Activated CD4-positive, alpha-beta T cell treated with anti-CD3 and anti-CD28 coated beads, Interleukin-10, Interleukin-2, amounts not matched to agents 100 ng/mL and 50 ng/mL, durations not matched to agents 16 hours and 8 hours (primary cell): ENCODE data around the gene RASAL3.
"Not testable (repeated sequence)": the region's sequence is repeated elsewhere in the genome, so short reads cannot be mapped to it uniquely, and the experiment has no call there.

Experiments
- DNase-seq: peaks from one replicate; pipeline ENCODE4 v3.0.0-alpha.2; 2020

The RASAL3 gene

DNA sequence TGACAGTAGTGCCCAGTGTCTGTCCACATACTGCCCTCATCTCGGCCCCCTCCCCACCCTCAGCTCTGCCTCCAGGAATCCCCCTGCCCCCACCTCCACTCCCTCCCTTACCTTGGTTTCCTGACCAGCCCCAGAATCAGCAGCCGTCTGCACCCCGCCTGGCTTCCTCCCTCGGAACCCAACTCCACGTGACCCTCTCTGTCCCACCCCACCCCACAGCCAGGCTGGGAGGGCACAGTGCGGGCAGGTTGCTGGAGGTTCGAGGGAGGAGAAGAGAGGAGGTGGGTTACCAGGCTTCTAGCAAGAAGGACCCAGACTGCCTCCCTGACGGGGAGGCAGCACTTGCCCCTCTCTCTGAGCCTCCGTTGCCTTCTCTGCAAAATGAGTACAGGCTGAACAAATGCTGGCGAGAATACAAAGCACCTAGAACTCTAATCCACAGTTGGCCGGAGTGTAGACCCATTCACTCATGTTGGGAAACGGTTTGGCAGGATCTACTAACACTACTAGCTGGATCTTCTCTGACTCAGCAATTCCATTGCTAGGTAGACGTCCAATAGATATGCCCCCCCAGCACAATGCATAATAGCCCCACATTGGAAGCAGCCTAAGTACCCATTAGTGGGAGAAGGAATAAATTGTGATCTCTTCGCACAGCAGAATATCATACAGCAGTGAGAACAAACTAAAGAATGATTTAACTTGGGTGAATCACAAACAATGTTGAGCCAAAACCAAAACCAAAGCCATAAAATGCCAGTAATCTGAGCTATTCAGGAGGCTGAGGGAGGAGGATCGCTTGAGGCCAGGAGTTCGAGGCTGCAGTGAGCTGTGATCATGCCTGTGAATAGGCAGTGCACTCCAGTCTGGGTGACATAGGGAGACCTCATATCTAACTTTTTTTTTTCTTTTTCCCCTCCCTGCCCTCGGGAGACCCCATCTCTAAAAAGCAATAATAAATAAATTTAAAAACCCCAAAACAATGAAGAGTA, at the start of gene RASAL3:
Gene RASAL3, minus strand, starts transcription at position 151 of the 992 bp plus-strand sequence. CDS start 186 bp downstream, outside the sequence.
- peak; percentile 85 for DNase-seq

DNA sequence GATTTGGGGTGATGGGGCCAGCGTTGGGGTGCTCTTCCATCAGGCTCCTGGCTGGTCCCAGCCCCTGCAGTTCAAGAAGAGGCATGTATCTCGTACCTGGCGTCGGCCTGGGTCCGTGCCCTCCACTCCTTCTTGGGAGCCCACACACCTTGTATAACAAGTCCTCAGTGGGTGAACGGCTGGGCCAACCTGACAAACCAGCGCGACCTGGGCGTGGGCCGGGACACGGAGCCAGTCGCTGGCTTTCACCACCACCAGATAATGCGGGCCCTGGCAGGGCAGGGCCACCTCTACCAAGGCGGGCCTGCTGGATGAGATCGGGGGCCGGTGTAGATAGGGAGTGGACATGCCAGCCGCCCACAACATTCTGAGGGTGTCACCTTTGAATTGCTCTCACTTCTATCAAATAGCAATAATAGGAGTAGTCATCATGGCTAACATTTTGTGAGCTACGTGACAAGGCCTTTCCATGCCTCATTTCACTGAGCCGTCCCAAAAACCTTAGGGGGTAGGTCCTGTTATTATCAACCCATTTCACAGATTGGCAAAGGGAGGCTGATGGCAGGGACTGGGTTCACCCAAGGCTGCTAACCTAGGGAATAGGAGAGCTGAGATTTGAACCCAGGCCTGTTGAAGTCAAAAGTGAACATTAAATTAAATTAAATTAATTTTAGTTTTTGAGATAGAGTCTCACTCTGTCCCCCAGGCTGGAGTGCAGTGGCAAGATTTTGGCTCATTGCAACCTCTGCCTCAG, 47.5 kb upstream of the RASAL3 start:
- DNase-seq = no peak

DNA sequence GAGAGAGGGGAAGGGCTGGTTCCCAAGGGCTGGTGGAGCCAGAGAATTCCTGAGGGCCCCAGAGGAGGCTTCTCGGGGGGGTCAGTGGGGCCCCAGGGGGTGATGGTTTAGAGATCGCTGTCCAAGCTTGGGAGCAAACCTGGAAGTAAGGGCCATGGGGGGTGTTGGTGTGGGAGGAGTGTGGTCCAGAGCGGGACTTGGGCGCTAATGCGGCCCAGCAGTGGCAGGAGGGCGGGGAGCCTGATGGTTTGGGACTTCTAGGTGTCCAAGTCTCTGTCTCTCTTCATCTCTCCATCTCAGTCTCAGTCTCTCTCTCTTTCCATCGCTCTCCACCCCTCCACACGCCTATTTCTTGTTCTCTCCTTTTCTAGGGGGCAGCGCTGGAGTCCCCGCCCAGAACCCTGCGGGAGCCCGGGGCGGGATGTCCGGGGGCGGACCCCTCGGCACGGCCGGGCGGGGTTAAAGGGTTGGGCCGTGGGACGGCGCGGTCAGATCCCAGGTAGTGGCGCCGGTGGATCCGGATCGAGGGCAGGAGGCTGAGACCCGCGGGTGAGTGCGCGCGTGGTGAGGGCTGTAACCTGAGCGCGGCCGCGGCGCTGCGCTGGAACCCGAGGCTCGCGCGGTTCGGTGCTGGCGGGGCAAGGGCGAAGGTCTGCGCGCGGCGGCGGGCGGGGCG, 43.8 kb upstream of the RASAL3 start, which contains the start of gene CYP4F22:
Gene CYP4F22, plus strand, starts transcription at position 491 of the 676 bp plus-strand sequence. CDS start 16,812 bp downstream, outside the sequence.
- DNase-seq = no peak

DNA sequence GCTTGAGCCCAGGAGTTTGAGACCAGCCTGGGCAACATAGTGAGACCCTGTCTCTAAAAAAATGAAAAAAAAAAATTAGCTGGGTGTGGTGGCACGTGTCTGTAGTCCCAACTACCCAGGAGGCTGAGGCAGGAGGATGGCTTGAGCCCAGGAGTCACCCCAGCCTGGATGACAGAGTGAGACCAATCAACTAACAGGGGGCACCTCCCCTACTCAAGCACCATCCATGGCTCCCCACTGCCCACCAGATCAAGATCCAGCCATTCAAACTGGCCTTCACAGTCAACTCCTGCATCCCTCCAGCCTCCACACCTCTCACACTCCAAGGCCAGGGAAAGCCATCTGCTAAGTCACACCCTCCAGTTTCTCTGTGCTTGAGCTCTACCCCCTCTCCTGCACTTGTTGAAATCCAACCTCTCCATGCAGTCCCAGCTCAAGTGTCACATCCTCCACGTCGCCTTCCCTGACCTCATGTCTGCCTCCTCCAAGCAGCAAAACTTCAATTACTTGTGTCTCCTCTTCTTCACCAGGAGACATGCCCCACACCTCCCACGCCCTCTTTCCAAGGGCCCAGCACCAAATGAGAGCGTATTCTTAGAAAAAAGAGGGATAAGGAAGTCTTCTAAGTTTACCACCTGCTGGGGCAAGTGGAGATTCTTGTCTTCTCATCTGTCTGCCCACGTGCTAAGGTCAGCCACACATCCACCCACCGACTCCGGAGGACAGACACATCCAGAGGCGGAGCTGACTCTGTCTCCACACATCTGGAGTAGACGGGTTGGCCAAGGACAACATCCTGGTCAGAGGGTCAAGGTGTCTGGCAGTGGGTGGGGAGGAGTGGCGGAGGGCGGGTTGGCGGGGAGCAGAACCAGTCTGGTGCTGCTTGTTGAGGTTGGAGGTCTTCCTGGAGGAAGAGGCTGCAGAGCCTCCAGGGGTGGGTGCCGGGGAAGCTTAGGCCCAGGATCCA, 43.0 kb upstream of the RASAL3 start:
- DNase-seq = no peak

DNA sequence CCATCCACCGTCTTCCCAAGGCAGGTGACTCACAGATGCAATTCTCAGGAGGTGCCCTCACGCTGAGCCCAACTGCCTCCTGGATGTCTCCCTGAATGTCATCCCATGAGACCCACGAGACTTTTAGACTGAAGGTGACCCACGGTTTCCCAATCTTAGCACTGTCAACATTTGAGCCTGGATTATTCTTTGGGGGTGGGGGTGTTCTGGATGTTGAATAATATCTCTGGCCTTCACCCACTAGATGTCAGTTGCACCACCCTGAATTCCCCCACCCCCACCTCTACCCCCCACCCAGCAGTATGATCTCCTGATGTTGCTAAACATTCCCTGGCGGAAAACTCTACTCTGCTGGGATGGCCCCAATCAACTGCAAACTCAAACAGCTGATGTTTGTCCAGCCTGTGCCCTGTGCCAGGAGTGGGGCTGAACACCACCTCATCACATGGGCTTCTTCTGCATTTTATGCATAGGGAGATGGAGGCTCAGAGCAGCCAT, 41.8 kb upstream of the RASAL3 start:
- DNase-seq = no peak

DNA sequence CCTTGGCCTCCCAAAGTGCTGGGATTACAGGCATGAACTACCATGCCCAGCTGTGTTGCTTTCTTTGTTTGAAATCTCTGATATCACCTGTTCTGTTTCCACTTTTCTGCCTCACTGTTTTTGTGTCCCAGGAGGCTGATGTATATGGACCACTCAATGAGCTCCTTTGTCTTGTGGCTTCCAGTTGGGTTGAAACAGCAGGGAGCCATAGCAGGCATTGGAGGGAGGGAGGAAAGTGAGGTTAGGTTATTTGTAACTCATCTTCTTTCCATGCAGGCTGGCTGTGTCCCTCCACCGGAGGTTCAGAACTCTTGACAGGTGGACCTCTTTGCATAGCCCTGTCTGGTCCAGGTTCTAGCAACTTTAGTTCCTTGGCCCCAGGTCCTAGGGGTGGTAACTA, 37.9 kb upstream of the RASAL3 start:
- DNase-seq = no peak

DNA sequence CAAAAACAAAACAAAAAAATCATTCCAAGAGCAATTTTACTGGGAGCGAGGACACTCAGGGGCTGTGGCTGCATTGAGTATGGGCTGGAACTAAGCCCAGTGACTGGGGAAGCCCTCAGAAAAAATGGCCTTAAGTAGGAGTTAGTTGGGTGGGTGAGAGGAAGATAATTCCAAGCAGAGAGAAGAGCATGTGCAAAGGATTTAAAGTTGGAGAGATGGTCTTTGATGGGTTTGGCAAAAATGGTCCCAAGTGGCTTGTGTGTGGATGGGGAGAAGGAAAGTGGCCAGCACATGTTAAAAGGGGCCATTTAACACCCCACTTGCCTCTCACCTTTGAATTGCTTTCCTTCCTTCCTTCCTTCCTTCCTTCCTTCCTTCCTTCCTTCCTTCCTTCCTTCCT, 37.3 kb upstream of the RASAL3 start:
- no peak for DNase-seq

DNA sequence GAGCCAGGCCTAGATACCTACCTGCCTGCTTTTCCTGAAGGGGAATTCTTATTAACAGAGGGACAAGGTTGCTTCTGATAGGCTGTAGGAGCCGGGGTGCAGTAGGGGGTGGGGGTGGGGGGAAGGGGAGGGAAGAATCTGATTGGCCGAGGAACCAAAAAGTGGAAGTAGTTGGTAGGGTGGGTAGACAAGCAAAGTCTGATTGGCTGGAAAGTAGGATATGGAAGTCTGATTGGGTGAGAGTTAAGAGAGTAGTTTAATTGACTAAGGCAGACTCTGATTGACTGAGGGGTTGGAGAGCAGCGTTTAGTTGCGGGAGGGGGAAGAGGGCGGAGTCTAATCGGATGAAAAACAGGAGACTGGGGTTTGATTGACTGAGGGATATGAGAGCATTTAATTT, 34.6 kb upstream of the RASAL3 start:
- no peak for DNase-seq

DNA sequence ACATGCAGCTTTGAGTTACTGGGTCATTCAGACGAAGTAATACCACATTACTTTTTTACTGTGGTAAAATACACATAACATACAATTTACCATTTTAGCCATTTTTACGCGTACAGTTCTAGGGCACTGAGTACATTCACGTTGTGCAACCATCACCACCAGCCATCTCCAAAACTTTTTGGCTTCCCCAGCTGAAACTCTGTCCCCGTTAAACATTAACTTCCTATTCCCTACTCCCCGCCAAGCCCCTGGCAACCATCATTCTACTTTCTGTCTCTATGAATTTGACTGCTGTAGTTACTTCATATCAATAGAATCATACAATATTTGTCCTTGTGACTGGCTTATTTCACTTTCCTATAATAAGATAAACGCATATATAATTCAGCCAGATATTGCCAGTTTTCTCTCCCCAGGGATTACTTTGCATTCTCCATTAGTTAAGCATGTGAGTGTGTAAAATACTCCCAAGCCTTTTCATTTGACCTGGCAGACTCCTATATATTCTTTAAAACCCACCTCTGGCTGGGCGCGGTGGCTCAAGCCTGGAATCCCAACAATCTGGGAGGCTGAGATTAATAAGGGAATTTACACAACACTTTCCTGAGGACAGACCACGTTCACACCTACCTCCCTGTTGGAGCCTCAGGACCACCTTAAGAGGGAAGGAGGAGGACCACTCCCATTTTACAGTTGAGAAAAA, 34.0 kb upstream of the RASAL3 start:
- no peak for DNase-seq

DNA sequence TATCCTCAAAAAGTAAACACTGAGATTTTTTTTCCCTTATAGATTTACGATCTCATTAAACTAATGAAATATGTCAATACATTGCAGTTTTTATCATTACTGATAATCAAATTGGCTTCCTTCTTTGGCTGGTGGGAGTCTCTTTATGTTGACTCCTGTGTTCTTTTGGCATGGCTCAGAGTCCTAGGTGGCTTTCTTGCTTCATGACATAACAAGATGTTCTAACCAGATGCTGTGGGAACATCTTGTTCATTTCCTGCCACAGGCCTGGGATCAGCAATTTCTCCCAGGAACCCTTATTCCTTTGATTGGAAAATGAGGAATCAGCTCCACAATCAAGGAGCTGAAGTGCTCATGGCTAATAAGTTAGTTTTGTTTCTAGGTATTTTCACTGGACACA, 30.8 kb upstream of the RASAL3 start:
- no peak for DNase-seq

DNA sequence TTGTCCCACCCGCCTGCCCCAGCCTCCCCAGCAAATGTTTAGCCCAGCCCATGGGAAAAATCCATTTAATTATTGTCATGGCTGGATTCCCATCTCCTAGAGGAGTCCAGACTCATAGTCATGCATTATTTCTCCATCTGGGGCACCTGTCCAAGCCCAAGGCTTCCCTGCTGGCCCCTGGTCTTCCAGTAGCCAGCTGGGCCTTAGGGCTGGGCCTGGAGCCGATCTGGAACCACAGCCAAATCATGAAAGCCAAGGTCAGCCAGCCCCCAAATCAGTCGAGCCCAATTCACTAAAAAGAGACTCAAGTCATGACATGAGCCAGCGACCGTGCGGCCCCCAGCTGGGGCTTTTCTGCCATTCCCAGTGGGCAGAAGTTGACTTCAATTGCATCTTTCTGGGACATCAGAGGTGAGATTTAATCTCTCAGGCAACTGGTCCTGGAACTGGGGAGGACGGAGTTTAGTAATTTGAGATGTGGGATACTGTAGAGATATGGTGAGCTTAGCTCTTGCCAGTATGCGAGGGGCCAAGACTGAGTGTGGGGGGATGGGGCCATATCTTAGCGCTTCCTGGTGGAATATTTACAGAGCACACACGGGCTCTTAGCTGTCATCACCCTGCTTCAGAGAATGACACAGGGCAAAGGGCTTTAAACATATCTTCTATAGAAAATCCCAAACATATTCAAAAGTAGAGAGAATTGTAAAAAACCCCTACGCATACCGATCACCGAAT, 24.3 kb upstream of the RASAL3 start:
- no peak for DNase-seq

DNA sequence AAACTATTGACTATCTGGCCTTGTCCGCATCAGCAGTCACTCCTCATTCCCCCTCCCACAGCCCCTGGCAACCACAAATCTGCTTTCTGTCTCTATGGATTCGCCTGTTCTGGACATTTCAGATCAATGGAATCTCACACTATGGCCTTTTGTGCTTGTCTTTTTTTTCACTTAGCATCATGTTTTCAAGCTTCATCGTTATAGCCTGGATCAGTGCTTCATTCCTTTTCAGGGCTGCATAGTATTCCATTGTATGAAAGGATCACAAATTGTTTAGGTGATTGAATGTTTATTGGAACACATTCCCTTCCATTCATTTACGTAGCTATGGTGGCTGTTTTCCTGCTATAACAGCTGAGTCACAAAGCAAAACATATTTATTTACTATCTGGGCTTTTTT, 22.7 kb upstream of the RASAL3 start:
- DNase-seq = no peak

DNA sequence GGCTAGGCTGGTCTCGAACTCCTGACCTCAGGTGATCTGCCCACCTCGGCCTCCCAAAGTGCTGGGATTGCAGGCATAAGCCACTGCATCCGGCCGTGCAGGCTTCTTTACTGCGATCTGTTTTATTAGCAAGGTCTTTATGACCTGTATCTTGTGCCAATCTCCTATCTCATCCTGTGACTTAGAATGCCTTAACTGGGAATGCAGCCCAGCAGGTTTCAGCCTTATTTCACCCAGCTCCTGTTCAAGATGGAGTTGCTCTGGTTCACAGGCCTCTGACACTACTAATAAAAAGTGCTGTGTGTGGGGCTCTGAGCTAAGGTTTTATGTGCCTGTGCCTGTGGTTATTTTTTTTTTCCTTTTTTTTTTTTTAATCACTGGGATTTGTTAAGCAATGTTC, 21.4 kb upstream of the RASAL3 start:
- DNase-seq = not testable (repeated sequence)

DNA sequence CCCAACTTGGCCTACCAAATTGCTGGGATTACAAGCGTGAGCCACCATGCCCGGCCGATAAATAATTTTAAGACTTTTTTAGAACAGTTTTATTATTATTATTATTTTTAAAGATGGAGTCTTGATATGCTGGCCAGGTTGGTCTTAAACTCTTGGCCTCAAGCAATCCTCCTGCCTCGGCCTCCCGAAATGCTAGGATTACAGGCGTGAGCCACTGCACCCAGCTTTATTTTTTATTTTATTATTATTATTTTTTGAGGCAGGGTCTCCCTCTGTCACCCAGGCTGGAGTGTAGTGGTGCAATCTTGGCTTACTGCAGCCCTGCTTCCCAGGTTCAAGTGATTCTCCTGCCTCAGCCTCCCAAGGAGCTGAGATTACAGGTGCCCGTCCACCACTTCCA, 16.7 kb upstream of the RASAL3 start:
- DNase-seq = not testable (repeated sequence)

DNA sequence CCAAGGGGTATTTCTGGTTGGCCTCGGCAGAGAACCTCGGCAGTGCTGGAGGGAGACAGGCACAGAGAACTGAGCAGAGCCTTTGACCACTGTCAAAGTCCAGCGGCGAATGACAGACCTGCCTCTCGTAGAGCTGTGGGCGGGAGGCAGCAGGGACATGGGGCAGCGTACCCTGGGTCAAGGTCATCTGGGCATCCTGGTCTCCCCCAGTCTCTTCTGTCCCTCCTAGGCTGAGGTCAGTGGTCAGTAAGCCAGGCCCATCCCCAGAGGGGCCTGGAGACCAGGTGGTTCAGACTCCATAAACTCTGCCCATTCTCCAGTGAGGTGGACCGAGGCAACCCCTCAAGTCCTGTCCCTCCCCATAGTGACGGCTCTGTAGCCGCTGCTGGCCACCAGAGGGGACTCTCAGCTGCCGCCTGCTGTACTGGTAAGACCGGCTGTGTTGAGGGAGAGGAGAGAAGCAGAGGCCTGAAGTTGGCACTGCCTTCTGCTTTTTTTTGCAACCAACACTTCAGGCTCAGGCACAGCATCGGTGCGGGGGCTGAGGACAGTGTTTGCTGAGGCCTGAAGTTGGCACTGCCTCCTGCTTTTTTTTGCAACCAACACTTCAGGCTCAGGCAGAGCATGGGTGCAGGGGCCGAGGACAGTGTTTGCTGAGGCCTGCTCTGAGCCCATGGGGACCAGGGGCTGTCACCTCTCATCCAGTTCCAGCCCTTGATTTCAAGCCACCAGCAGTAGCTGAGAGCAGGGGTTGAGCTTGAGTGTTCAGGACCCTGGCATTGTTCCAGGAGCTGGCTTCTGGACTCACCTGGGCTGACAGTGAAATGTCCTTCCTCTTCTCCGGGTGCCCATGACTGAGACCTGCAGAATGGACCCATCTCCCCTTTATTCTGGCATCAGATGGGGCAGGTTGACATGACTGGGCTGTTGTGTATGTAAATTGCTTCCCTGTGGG, 15.3 kb upstream of the RASAL3 start, which contains the start of gene PGLYRP2:
Gene PGLYRP2, minus strand, starts transcription at position 111 of the 955 bp plus-strand sequence. CDS start 130 bp downstream, outside the sequence.
- DNase-seq = no peak

DNA sequence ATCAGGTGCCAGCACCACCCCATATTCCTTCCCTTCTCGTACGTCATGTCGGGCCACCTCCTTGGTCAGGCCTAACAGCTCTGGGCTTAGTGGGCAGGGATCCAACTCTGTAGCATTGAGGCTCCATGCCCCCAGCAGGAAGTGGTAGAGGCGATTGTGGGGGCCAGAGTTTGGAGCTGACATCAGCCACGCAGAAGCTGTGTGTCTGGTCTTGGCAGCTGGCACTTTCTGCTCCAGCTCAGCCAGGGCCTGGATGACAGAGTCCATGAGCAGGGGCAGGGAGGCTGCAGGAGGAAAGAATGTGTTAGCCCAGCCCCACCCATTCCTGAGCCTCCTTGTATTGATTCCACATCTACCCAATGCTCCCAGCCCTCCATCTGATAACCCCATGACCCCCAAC, 12.0 kb upstream of the RASAL3 start:
- DNase-seq = no peak

DNA sequence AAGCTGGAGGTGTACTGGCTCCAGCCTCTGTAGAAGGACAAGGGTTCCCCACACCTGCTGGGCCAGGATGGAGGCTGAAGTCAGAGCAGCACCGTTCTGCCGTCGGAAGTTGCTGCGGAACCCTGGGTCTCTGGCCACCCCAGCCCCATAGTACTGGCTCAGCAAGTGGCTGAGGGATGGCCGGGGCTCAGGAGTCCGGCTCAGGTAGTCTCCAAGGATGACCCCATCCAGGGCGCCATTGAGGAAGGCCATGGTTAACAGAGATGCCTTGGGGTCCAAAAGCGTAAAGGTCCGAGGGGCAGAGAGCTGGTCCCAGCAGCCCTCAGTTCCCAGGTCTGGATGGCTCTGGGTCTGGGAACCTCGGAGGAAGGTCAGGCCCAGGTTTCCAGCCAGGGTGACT, 11.3 kb upstream of the RASAL3 start:
- no peak for DNase-seq

DNA sequence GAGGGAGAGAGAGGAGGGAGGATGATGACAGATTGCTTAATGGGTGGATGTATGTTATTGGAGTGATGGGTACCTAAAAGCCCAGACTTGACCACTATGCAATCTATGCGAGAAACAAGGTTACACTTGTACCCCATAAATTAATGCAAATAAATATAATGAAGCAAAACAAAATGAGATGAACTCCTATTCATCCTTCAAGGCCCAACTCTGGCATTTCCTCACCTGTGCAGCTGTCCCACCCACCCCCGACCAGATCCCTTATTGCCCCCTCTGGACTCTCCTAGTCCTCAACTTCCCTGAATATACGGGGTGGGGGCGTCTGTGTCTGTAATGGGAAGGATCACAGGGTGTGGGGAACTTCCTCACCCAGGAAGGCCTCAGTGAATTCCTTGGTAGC, 10.8 kb upstream of the RASAL3 start:
- no peak for DNase-seq

DNA sequence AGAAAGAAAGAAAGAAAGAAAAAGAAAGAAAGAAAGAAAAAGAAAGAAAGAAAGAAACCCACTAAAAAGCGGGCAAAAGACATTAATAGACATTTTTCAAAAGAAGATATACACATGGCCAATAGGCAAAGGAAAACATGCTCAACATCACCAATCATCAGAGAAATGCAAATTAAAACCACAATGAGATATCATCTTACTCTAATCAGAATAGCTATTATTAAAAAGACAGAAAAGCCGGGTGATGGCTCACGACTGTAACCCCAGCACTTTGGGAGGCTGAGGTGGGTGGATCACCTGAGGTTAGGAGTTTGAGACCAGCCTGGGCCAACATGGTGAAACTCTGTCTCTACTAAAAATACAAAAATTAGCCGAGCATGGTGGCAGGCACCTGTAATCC, 9.5 kb upstream of the RASAL3 start:
- not testable (repeated sequence) for DNase-seq
